NT2/D1 (cell line): Measurements from ENCODE around the gene DHRS12.

Experiments
- DNase-seq: peaks from one replicate; pipeline ENCODE4 v3.0.0-alpha.2; 2011; ENCODE audit warnings: low read depth, low spot score
- H3K27me3 ChIP-seq: 2 replicates; pipeline ENCODE4 v1.6.0; 2011; ENCODE audit warnings: mild to moderate bottlenecking; ENCODE audit not compliant: insufficient read length, insufficient read depth
- H3K36me3 ChIP-seq: 2 replicates; pipeline ENCODE4 v1.6.1; 2011; ENCODE audit warnings: mild to moderate bottlenecking, low read length, mixed read lengths; ENCODE audit not compliant: insufficient read depth, insufficient read length
- H3K4me1 ChIP-seq: 2 replicates; pipeline ENCODE4 v1.5.1; 2011; ENCODE audit not compliant: insufficient read depth, insufficient read length
- H3K4me3 ChIP-seq: 2 replicates; pipeline ENCODE4 v1.5.1; 2011; ENCODE audit warnings: low read depth; ENCODE audit not compliant: insufficient read length
- H3K9ac ChIP-seq: 2 replicates; pipeline ENCODE4 v1.6.0; 2011; ENCODE audit warnings: low read depth; ENCODE audit not compliant: insufficient read length
- H3K9me3 ChIP-seq: 2 replicates; pipeline ENCODE4 v1.5.1; 2011; ENCODE audit warnings: mild to moderate bottlenecking, low read length; ENCODE audit not compliant: insufficient read depth
- SUZ12 ChIP-seq: IDR thresholded peaks from 2 replicates; pipeline ENCODE4 v1.6.1; 2011; ENCODE audit not compliant: insufficient read length, insufficient read depth; ENCODE audit errors: extremely low read depth
- YY1 ChIP-seq: IDR thresholded peaks from 2 replicates; pipeline ENCODE4 v1.6.1; 2011; ENCODE audit not compliant: insufficient read length, insufficient read depth
- ZNF274 ChIP-seq: IDR thresholded peaks from 2 replicates; pipeline ENCODE4 v1.6.1; 2011; ENCODE audit warnings: mild to moderate bottlenecking, low read depth, low read length

The DHRS12 gene

DNA sequence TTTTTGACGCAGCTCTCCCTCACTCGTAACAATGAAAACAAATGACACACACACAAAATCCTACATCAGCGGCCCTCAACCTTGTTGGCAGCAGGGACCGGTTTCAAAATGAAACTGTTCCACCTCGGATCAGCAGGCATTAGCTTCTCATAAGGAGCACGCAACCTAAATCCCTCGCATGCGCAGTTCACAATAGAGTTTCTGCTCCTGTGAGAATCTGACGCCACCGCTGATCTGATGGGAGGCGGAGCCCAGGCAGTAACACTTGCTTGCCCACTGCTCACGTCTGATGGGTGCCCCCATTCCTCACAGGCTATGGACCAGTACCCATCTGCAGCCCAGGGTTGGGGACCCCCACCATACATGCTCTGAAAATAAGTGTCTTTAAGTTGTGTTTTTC is 43.4 kb downstream of the DHRS12 start:
- Histone ChIP-seq H3K36me3 (peaks cover 3% of the 10 kb centered on the region), H3K27me3 (no peaks in the 10 kb centered on the region), H3K9ac (no peak overlapping the region), H3K9me3 (no peaks in the 10 kb centered on the region), H3K4me3 (no peak overlapping the region), H3K4me1 (no peaks in the 10 kb centered on the region)
- TF ChIP-seq YY1 = no peak
- no peak for TF ChIP-seq ZNF274
- no peak for TF ChIP-seq SUZ12
- no peak for DNase-seq

DNA sequence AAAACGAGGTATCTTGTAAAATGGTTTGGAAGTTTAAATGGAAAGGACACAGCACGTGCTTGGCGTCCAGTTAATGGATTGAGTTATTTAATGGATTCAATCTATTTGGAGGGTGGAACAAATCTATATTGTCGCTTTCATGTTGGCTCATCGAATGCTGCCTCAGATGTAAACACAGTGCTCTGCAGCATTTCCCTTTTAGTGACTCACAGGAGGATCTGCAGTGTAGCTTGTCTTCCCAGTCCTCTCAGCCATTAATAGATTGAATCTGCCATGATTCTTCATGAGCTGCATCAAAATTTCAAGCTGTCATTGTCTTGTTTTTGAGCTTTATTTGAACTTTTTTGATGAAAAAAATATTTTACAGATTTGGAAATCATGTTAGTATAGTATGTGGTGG is 44.7 kb downstream of the DHRS12 start:
- H3K9me3 ChIP-seq = no peaks in the 10 kb centered on the region
- TF ChIP-seq SUZ12 (no peak), YY1 (no peak), ZNF274 (no peak)
- H3K27me3 ChIP-seq = no peaks in the 10 kb centered on the region
- no peak overlapping the region for H3K9ac ChIP-seq
- no peak for DNase-seq
- H3K4me3 ChIP-seq = no peak overlapping the region
- H3K4me1 ChIP-seq = no peaks in the 10 kb centered on the region
- peaks cover 3% of the 10 kb centered on the region for H3K36me3 ChIP-seq

DNA sequence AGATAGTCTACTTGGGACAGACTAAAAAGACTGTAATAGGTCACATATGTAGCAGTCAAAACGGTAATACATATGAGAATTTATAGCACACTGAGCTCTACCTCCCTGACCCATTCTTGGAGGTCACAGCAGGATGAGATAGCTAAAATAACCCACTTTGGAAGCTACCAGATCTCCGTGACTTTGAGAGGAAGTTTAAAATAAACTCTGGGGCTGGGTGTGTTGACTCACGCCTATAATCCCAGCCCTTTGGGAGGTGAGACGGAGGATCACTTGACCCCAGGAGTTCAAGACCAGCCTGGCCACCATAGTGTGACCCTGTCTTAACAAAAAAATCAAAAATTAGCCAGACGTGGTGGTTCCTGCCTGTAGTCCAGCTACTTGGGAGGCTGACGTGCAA is 45.3 kb downstream of the DHRS12 start:
- TF ChIP-seq YY1 (no peak), SUZ12 (no peak), ZNF274 (no peak)
- Histone ChIP-seq H3K36me3 (peaks cover 3% of the 10 kb centered on the region), H3K9me3 (no peaks in the 10 kb centered on the region), H3K4me3 (no peak overlapping the region), H3K9ac (no peak overlapping the region), H3K27me3 (no peaks in the 10 kb centered on the region), H3K4me1 (no peaks in the 10 kb centered on the region)
- DNase-seq = no peak

DNA sequence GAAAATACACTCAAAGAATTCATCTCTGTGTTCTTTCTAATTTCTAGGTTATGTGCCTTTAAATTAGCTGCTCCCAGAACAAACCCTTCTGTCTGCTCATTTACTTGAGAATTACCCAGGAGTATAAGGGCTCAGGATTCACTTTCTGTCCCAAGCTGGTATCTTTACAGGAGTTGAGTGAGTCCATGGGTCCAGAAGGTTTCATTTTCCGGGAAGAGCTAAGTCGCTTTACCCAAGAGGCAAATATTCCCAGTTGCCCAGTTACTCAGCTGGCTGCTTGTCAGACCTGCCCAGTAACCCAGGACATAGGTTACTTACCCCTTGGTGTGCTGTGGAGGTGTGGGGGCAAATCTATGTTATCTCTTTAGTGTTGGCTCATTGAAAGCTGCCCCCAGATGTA is 47.3 kb downstream of the DHRS12 start:
- H3K27me3 ChIP-seq = no peaks in the 10 kb centered on the region
- no peak for DNase-seq
- H3K4me3 ChIP-seq = no peak overlapping the region
- TF ChIP-seq YY1 = no peak
- no peak for TF ChIP-seq ZNF274
- no peak for TF ChIP-seq SUZ12
- no peaks in the 10 kb centered on the region for H3K4me1 ChIP-seq
- peaks cover 6% of the 10 kb centered on the region for H3K36me3 ChIP-seq
- no peak overlapping the region for H3K9ac ChIP-seq
- no peaks in the 10 kb centered on the region for H3K9me3 ChIP-seq

DNA sequence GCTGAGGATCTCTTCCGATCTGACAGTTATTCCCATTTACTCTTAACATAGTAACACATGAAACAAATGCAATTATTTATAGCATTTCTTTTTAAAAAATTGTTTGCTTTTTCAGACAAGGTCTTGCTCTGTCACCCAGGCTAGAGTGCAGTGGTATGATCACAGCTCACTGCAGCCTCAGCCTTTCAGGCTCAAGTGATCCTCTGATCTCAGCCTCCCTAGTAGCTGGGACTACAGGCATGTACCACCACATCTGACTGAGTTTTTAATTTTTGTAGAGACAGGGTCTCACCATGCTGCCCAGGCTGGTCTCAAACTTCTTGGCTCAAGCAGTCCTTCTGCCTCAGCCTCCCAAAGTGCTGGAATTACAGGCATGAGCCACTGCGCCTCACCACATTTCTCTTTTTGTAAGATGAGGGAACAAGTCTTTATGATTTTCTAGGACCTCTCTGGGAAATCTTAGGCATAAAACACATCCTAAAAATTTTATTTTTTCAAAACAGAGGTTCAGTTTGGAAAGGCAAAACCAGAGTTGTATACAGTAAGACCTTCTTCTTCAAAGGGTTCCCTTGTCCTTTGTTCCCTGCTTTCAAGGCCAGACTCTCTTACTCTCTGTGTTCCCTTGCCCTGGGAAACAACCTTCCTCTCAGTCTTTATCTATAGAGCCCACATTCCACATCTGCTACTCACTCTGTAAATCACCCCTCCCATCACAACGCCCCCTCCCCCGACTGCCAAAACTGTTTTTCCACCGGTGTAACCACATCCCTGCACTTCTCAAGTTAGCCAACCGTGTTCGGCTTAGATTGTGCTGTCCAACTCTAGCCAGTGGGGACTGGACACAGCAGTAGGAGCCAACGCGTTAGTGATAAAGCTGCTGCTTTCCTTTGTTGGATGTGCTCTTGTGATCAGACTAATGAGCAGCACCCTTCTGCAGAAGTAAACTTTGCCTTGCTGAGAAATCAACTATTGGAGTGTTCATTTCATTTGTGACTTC is 56.2 kb downstream of the DHRS12 start:
- DNase-seq = no peak
- Histone ChIP-seq H3K9me3 (peaks cover 22% of the 10 kb centered on the region), H3K27me3 (no peaks in the 10 kb centered on the region), H3K4me1 (no peaks in the 10 kb centered on the region), H3K4me3 (no peak overlapping the region), H3K36me3 (peaks cover 5% of the 10 kb centered on the region), H3K9ac (no peak overlapping the region)
- TF ChIP-seq ZNF274 = no peak
- no peak for TF ChIP-seq YY1
- no peak for TF ChIP-seq SUZ12

DNA sequence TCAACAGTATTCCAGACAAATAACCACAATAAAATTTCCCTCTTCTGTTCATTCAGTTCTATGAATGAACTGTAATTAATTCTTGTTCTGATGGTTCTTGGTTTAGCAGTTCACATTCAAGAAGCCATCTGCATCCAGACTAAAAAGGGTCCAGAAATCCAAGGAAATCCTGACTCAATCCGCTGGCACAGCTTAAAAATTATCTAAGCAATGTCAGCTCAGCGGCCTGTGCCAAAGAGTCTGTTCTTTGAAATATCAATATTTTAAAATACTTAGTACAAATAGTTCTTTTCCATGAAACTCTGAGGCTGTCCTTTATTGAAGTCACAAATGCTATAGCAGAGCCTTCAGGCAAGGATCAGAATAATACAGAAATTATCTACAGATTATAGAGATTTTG is 57.2 kb downstream of the DHRS12 start:
- Histone ChIP-seq H3K4me1 (no peaks in the 10 kb centered on the region), H3K9ac (no peak overlapping the region), H3K9me3 (peaks cover 22% of the 10 kb centered on the region), H3K27me3 (no peaks in the 10 kb centered on the region), H3K36me3 (peaks cover 5% of the 10 kb centered on the region), H3K4me3 (no peak overlapping the region)
- TF ChIP-seq YY1 (no peak), SUZ12 (no peak), ZNF274 (no peak)
- no peak for DNase-seq

DNA sequence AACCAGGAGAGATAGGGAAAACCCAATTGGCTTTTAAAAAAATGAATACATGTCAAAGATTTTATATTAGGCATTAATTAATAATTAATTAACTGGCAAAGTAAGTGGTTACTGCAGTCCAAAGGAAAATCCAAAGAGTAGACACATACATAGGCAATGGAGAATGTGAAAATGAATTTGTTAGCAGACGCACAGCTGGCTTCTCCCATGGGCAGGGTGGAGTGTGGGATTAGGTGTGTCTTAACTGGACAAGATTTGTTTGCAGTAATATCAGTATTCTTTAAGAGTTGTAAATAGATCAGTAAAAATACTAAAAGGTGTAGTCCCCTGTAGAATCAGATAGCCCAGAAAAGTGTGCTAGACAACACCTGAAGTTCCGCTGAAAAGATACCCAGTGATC is 58.7 kb downstream of the DHRS12 start:
- Histone ChIP-seq H3K4me1 (no peaks in the 10 kb centered on the region), H3K9me3 (peaks cover 22% of the 10 kb centered on the region), H3K9ac (no peak overlapping the region), H3K4me3 (no peak overlapping the region), H3K36me3 (peaks cover 3% of the 10 kb centered on the region), H3K27me3 (no peaks in the 10 kb centered on the region)
- DNase-seq = no peak
- no peak for TF ChIP-seq YY1
- TF ChIP-seq SUZ12 = no peak
- no peak for TF ChIP-seq ZNF274
